HepG2 (cell line): ENCODE measurements around the gene PCBP4. TPM values are rescaled to one million over a fixed set of nuclear protein-coding genes. Genes with fewer than 3 reads are reported as not detected.

Experiments
- BRCA1 ChIP-seq: sonication (generic); formaldehyde crosslinking; IDR thresholded peaks from 2 replicates; pipeline ENCODE4 v1.4.0; 2020; ENCODE audit warnings: missing genetic modification reagents
- DPF2 ChIP-seq: sonication (generic); formaldehyde crosslinking; IDR thresholded peaks from 2 replicates; pipeline ENCODE4 v1.4.0; 2020; ENCODE audit warnings: mild to moderate bottlenecking, low read depth, missing genetic modification reagents, borderline replicate concordance
- MNT ChIP-seq: fragments of 450-650 bp; IDR thresholded peaks from 2 replicates; pipeline ENCODE4 v1.6.1; 2016
- NCOA2 ChIP-seq: sonication (generic); formaldehyde crosslinking; IDR thresholded peaks from 2 replicates; pipeline ENCODE4 v1.8.0; 2022; ENCODE audit warnings: inconsistent platforms
- NFYB ChIP-seq: sonication (generic); formaldehyde crosslinking; IDR thresholded peaks from 2 replicates; pipeline ENCODE4 v1.4.0; 2020; ENCODE audit warnings: missing genetic modification reagents
- PAX8 ChIP-seq: sonication (generic); formaldehyde crosslinking; IDR thresholded peaks from 2 replicates; pipeline ENCODE4 v1.8.0; 2022; ENCODE audit warnings: mild to moderate bottlenecking, missing genetic modification reagents, borderline replicate concordance
- PRMT3 ChIP-seq: sonication (generic); formaldehyde crosslinking; IDR thresholded peaks from 2 replicates; pipeline ENCODE4 v1.8.1; 2022; ENCODE audit warnings: low read depth, mild to moderate bottlenecking, moderate library complexity, missing genetic modification reagents, borderline replicate concordance
- SCMH1 ChIP-seq: sonication (generic); formaldehyde crosslinking; IDR thresholded peaks from 2 replicates; pipeline ENCODE4 v1.9.0; 2021; ENCODE audit warnings: missing genetic modification reagents, mild to moderate bottlenecking, borderline replicate concordance
- SP140L ChIP-seq: sonication (generic); formaldehyde crosslinking; IDR thresholded peaks from 2 replicates; pipeline ENCODE4 v1.4.0; 2020; ENCODE audit warnings: missing genetic modification reagents, borderline replicate concordance
- TOPORS ChIP-seq: sonication (generic); formaldehyde crosslinking; IDR thresholded peaks from 2 replicates; pipeline ENCODE4 v1.8.0; 2023; ENCODE audit warnings: mild to moderate bottlenecking, missing genetic modification reagents
- TRIM24 ChIP-seq: sonication (generic); formaldehyde crosslinking; IDR thresholded peaks from 2 replicates; pipeline ENCODE4 v1.8.0; 2022; ENCODE audit warnings: mild to moderate bottlenecking, missing genetic modification reagents
- ZFYVE20 ChIP-seq: sonication (generic); formaldehyde crosslinking; IDR thresholded peaks from 2 replicates; pipeline ENCODE4 v1.8.0; 2023; ENCODE audit warnings: low read depth, mild to moderate bottlenecking, moderate library complexity, missing genetic modification reagents, borderline replicate concordance
- ZNF138 ChIP-seq: sonication (generic); formaldehyde crosslinking; IDR thresholded peaks from 2 replicates; pipeline ENCODE4 v1.5.0; 2020; ENCODE audit warnings: mild to moderate bottlenecking, low read depth, missing genetic modification reagents
- ZNF224 ChIP-seq: sonication (generic); formaldehyde crosslinking; IDR thresholded peaks from 2 replicates; pipeline ENCODE4 v1.5.0; 2020; ENCODE audit warnings: mild to moderate bottlenecking, missing genetic modification reagents
- ZNF543 ChIP-seq: sonication (generic); formaldehyde crosslinking; IDR thresholded peaks from 2 replicates; pipeline ENCODE4 v1.4.0; 2020; ENCODE audit warnings: mild to moderate bottlenecking, missing genetic modification reagents
- ZNF564 ChIP-seq: sonication (generic); formaldehyde crosslinking; IDR thresholded peaks from 2 replicates; pipeline ENCODE4 v1.8.1; 2023; ENCODE audit warnings: mild to moderate bottlenecking, missing genetic modification reagents
- ZNF567 ChIP-seq: sonication (generic); formaldehyde crosslinking; IDR thresholded peaks from 2 replicates; pipeline ENCODE4 v1.8.1; 2023; ENCODE audit warnings: mild to moderate bottlenecking, missing genetic modification reagents, borderline replicate concordance
- ZSCAN20 ChIP-seq: sonication (generic); formaldehyde crosslinking; IDR thresholded peaks from 2 replicates; pipeline ENCODE4 v1.4.0; 2020; ENCODE audit warnings: missing genetic modification reagents, mild to moderate bottlenecking, borderline replicate concordance
- polyA plus RNA-seq, 8 experiments: library from polyadenylated mRNA; depleted of rRNA in 3 of 8; stranded (reverse) in 7 of 8; unstranded in 1 of 8; fragments of >200 nt; fragmentation: Illumina TruSeq in 4 of 8; extraction: Trizol in 4 of 8; gene quantifications; 2 replicates each; pipeline versions ENCODE4 v1.2.1 to v1.2.3, GENCODE V29; 2011 to 2016; ENCODE audit warnings: low read depth in 4 of 8, missing spikeins in 1 of 8, mixed read lengths in 1 of 8; ENCODE audit not compliant: insufficient read depth in 1 of 8
- total RNA-seq, 5 experiments: library from RNA; depleted of rRNA; stranded (reverse); fragments of >200 nt; fragmentation: Illumina TruSeq; extraction: Trizol; gene quantifications; 2 replicates each; pipeline ENCODE4 v1.2.3, GENCODE V29; 2016; ENCODE audit warnings: low read depth in 1 of 5
- TF ChIP-seq, protein P1 (sequence below): sonication (generic); formaldehyde crosslinking; IDR thresholded peaks from 2 replicates; pipeline ENCODE4 v1.5.1; 2020; ENCODE audit warnings: mild to moderate bottlenecking, missing genetic modification reagents, borderline replicate concordance
- TF ChIP-seq, protein P2 (sequence below): sonication (generic); formaldehyde crosslinking; IDR thresholded peaks from 2 replicates; pipeline ENCODE4 v1.8.0; 2023; ENCODE audit warnings: mild to moderate bottlenecking, missing genetic modification reagents

Gene PCBP4
- total and polyA plus RNA-seq, 2 of the 13 experiments (the other 11 are each of a cell fraction or from before 2014, with no cell fraction given) = 36.8 to 51.3 TPM

GRCh38 chr3:51982838-51983577 lies 15.8 kb upstream of the PCBP4 start, which contains the start of gene ACY1 (continued):
- TF ChIP-seq NFYB (CRISPR knock-in tag) (no peak), TRIM24 (CRISPR knock-in tag) (no peak), ZNF224 (CRISPR knock-in tag) (peak; percentile 74), ZFYVE20 (CRISPR knock-in tag) (no peak), ZNF564 (CRISPR knock-in tag) (peak; percentile 85), PRMT3 (CRISPR knock-in tag) (peak; percentile 81; the same call in 1 of the 2 replicates), DPF2 (CRISPR knock-in tag) (peak; percentile 47; the same call in 1 of the 2 replicates), MNT (peak; percentile 88), BRCA1 (CRISPR knock-in tag) (peak; percentile 96; the same call in 1 of the 2 replicates), NCOA2 (CRISPR knock-in tag) (peak; percentile 71; the same call in 1 of the 2 replicates), PAX8 (CRISPR knock-in tag) (peak; percentile 88; the same call in 1 of the 2 replicates), ZNF543 (peak; percentile 93), ZNF138 (CRISPR knock-in tag) (peak; percentile 87; the same call in 1 of the 2 replicates), ZNF567 (CRISPR knock-in tag) (peak; percentile 93; the same call in 1 of the 2 replicates), SCMH1 (CRISPR knock-in tag) (no peak), ZSCAN20 (CRISPR knock-in tag) (peak; percentile 76; the same call in 1 of the 2 replicates), SP140L (CRISPR knock-in tag) (no peak), TOPORS (CRISPR knock-in tag) (peak; percentile 88)
- TF ChIP-seq, protein P1, sequence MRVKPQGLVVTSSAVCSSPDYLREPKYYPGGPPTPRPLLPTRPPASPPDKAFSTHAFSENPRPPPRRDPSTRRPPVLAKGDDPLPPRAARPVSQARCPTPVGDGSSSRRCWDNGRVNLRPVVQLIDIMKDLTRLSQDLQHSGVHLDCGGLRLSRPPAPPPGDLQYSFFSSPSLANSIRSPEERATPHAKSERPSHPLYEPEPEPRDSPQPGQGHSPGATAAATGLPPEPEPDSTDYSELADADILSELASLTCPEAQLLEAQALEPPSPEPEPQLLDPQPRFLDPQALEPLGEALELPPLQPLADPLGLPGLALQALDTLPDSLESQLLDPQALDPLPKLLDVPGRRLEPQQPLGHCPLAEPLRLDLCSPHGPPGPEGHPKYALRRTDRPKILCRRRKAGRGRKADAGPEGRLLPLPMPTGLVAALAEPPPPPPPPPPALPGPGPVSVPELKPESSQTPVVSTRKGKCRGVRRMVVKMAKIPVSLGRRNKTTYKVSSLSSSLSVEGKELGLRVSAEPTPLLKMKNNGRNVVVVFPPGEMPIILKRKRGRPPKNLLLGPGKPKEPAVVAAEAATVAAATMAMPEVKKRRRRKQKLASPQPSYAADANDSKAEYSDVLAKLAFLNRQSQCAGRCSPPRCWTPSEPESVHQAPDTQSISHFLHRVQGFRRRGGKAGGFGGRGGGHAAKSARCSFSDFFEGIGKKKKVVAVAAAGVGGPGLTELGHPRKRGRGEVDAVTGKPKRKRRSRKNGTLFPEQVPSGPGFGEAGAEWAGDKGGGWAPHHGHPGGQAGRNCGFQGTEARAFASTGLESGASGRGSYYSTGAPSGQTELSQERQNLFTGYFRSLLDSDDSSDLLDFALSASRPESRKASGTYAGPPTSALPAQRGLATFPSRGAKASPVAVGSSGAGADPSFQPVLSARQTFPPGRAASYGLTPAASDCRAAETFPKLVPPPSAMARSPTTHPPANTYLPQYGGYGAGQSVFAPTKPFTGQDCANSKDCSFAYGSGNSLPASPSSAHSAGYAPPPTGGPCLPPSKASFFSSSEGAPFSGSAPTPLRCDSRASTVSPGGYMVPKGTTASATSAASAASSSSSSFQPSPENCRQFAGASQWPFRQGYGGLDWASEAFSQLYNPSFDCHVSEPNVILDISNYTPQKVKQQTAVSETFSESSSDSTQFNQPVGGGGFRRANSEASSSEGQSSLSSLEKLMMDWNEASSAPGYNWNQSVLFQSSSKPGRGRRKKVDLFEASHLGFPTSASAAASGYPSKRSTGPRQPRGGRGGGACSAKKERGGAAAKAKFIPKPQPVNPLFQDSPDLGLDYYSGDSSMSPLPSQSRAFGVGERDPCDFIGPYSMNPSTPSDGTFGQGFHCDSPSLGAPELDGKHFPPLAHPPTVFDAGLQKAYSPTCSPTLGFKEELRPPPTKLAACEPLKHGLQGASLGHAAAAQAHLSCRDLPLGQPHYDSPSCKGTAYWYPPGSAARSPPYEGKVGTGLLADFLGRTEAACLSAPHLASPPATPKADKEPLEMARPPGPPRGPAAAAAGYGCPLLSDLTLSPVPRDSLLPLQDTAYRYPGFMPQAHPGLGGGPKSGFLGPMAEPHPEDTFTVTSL (CRISPR knock-in tag) = peak; percentile 78; the same call in 1 of the 2 replicates
- TF ChIP-seq, protein P2, sequence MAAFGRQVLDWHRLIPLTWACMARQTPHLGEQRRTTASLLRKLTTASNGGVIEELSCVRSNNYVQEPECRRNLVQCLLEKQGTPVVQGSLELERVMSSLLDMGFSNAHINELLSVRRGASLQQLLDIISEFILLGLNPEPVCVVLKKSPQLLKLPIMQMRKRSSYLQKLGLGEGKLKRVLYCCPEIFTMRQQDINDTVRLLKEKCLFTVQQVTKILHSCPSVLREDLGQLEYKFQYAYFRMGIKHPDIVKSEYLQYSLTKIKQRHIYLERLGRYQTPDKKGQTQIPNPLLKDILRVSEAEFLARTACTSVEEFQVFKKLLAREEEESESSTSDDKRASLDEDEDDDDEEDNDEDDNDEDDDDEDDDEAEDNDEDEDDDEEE (CRISPR knock-in tag) = no peak
